Testis (tissue), 2 donors: ENCODE measurements around the gene COL13A1.

Experiments used
- CTCF ChIP-seq, 3 experiments: fragments of 450-650 bp in 2 of 3; fragments of 200-600 bp in 1 of 3; sonication (generic) in 1 of 3; IDR thresholded peaks; one replicate each; pipeline ENCODE4 v1.5.1; 2016 to 2019; ENCODE audit warnings: antibody characterized with exemption in 3 of 3, mild to moderate bottlenecking in 2 of 3, moderate library complexity in 1 of 3
- POLR2A ChIP-seq: fragments of 450-650 bp; IDR thresholded peaks from one replicate; pipeline ENCODE4 v1.6.1; 2017; ENCODE audit warnings: antibody characterized with exemption, mild to moderate bottlenecking, moderate library complexity

GRCh38 chr10:69958556-69958902 is 156.8 kb downstream of the COL13A1 start:
- TF ChIP-seq CTCF (IDR thresholded peaks at IDR 0.05) (no peak), POLR2A (no peak)
